ENCODE measurements around the gene KBTBD4.
A peak's percentile ranks its signal among the peaks of the same experiment; 100 is the strongest.

KBTBD4 gene

DNA sequence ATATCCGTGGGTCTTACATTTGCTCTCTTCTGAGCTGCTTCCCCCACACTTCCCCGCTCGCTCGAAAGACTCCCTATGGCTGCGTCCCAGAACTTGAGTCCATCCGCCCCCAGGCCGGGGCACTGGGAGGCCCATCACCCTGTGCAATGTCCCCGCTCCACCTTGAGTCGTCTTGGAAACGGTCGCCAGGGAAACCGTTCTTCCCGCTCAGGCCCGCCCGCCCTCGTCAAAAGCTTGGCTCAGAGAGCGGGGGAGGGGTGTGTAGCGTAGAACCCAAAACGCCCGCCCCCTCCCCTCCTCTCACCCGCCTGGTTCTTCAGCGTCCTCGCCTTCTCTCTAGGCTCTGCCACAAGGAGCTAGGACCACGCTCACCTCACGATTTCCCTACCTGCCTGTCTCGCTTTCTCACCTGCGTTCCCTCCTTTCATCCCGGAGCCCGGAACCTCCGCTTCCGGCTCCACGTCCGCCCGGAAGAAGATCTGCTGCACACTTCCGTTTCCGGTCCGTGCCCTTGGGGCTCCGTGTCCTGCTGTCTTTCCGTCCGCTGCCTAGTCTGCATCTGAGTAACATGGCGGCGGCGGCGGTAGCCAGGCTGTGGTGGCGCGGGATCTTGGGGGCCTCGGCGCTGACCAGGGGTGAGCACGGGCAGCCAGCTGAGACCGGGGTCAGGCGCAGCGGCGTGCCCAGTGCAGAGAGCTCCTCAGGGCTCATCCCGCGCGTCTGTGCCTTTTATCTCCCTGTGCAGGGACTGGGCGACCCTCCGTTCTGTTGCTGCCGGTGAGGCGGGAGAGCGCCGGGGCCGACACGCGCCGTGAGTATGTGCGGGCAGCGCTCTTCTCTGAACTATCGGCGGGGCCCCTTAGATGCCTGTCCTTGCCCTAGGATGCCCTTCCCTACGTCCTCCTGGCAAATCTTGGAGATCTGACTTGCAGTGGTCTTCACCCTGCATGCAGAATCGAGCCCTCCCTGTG is at the start of gene KBTBD4, which contains the start of gene NDUFS3:
TSS of gene KBTBD4 (minus strand) at position 447 of the 971 bp plus-strand sequence. CDS start at position 428, 19 bp downstream.
TSS of gene NDUFS3 (plus strand) at position 551 of the 971 bp plus-strand sequence. CDS start at position 569, 18 bp downstream.
- TF ChIP-seq, protein P1, sequence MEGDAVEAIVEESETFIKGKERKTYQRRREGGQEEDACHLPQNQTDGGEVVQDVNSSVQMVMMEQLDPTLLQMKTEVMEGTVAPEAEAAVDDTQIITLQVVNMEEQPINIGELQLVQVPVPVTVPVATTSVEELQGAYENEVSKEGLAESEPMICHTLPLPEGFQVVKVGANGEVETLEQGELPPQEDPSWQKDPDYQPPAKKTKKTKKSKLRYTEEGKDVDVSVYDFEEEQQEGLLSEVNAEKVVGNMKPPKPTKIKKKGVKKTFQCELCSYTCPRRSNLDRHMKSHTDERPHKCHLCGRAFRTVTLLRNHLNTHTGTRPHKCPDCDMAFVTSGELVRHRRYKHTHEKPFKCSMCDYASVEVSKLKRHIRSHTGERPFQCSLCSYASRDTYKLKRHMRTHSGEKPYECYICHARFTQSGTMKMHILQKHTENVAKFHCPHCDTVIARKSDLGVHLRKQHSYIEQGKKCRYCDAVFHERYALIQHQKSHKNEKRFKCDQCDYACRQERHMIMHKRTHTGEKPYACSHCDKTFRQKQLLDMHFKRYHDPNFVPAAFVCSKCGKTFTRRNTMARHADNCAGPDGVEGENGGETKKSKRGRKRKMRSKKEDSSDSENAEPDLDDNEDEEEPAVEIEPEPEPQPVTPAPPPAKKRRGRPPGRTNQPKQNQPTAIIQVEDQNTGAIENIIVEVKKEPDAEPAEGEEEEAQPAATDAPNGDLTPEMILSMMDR (conservative IDR thresholded peaks at IDR 0.05; ENCODE audit: low read depth, low read length): no peak
- DNase-seq (ENCODE audit: low read depth): peak; percentile 62
- peak within 1 kb of the TSS; percentile 98 for H3K4me3 ChIP-seq (ENCODE audit: low read length)

DNA sequence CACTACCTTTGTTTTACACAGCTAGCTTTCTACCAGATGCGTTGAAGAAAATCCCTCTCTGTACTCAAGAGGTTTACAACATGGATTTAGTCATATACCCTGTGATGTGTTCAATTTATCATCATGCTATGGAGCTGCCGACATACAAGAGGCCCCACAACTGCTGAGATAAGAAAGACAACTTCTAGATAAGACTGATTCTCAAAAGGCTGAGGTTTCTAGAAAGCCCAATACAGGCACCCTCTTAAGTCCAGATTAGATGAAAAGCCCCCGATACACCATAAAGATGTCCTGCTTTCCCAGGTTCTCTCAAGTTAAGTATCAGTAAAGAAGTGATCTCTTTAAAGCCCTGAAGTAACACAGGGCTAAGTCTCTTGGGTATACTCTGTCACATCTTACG is 49.3 kb upstream of the KBTBD4 start:
- no peak for DNase-seq (ENCODE audit: low read depth)
- TF ChIP-seq, protein P1 (conservative IDR thresholded peaks at IDR 0.05; ENCODE audit: low read depth, low read length): no peak
- H3K4me3 ChIP-seq (ENCODE audit: low read length): no peak overlapping the region

GRCh38 chr11:47626234-47626633 is 47.5 kb upstream of the KBTBD4 start:
- TF ChIP-seq, protein P1 (conservative IDR thresholded peaks at IDR 0.05; ENCODE audit: low read depth, low read length): no peak
- no peak for DNase-seq (ENCODE audit: low read depth)
- no peak overlapping the region for H3K4me3 ChIP-seq (ENCODE audit: low read length)

DNA sequence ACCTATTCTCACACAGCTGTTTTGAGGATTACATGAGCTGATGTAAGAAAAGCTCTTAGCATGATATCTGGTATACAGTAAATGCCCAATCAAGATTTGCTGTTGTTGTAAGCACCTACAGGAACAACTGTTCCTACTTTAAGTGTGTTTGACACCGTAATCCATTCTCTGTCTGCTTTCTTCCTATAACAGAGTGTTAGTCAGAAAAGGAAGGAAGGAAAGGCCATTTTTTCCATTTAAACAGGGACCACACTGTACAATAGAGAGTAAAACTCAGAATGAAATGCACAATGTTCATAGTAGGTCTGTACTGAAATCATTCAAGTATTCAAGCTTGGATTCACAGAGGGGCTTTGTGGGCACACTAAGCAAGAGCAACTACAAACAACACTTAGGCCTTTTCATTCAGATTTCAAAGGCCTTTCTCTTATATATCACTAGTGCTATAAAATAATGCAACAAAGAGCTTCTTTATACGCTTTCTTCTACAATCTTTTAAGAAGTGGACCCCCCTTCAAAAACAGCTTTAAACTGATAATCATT is 42.1 kb upstream of the KBTBD4 start:
- TF ChIP-seq, protein P1 (conservative IDR thresholded peaks at IDR 0.05; ENCODE audit: low read depth, low read length): no peak

DNA sequence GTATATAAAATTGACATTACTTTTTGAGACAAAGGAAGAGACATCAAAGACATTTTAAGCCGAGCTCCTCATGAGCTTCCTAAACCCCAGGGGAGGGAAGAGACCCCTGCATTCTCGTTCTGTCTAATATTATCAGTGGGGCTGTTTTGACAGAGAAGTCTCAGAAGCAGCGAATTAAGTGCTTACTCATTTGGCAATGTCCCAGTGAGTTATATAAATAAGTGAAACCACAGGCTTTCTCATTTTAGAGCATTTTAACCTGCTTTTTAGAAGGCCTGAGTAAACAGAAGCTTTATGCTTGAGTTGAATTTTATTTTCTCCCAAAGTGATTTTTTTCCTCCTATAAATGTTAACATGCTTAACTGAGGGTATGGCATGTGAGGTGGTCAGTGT is 38.6 kb upstream of the KBTBD4 start:
- DNase-seq (ENCODE audit: low read depth): no peak
- TF ChIP-seq, protein P1 (conservative IDR thresholded peaks at IDR 0.05; ENCODE audit: low read depth, low read length): no peak
- H3K4me3 ChIP-seq (ENCODE audit: low read length): no peak overlapping the region

More for the DNA sequence above, 42.1 kb upstream of the KBTBD4 start:
- DNase-seq (ENCODE audit: low read depth): no peak
- no peak overlapping the region for H3K4me3 ChIP-seq (ENCODE audit: low read length)

DNA sequence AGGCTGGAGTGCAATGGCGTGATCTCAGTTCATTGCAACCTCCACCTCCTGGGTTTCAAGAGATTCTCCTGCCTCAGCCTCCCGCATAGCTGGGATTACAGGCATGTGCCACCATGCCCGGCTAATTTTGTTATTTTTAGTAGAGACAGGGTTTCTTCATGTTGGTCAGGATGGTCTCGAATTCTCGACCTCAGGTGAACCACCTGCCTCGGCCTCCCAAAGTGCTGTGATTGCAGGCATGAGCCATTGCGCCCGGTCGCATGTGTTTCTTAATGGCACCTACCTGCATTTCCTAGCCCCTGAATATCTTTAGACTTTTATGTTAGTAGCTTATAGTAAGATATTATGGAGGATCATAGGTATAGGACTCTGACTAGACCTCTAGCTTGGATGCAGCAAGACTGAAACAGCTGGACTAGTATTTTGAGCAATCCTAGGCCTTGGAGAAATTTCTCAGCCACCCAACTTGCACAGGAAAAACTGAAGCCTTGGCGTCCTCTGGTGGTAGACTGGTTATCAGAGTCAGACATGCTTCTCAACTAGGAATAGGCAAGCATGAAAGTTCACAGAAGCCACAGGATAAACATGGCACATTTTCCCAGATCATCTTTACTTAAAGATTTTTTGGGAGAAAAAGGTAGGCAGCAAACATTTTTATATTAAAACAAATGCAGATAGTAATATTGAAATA is 38.1 kb upstream of the KBTBD4 start:
- no peak overlapping the region for H3K4me3 ChIP-seq (ENCODE audit: low read length)
- DNase-seq (ENCODE audit: low read depth): no peak
- TF ChIP-seq, protein P1 (conservative IDR thresholded peaks at IDR 0.05; ENCODE audit: low read depth, low read length): peak; percentile 83
